Neural cell (in vitro differentiated cells): ENCODE measurements around the gene ANKRD45.
"Not testable (repeated sequence)": the region's sequence is repeated elsewhere in the genome, so short reads cannot be mapped to it uniquely, and the experiment has no call there.

Experiments
- CTCF ChIP-seq: fragments of 450-650 bp; IDR thresholded peaks from 2 replicates; pipeline ENCODE4 v1.5.1; 2014; ENCODE audit warnings: antibody characterized with exemption, mild to moderate bottlenecking, moderate library complexity; ENCODE audit not compliant: poor library complexity, severe bottlenecking
- EP300 ChIP-seq: fragments of 450-650 bp; conservative IDR thresholded peaks from 2 replicates; pipeline ENCODE4 v1.6.1; 2014; ENCODE audit warnings: antibody characterized with exemption, mild to moderate bottlenecking, moderate library complexity; ENCODE audit not compliant: poor library complexity, severe bottlenecking
- EZH2 ChIP-seq: fragments of 200-600, 300-800 bp; shearing (Covaris generic), sonication (generic); IDR thresholded peaks from 2 replicates; pipeline ENCODE4 v1.6.1; 2014; ENCODE audit warnings: antibody characterized with exemption, low read length, borderline replicate concordance, mild to moderate bottlenecking; ENCODE audit not compliant: insufficient read depth, poor library complexity, severe bottlenecking
- MXI1 ChIP-seq: fragments of 450-650 bp; conservative IDR thresholded peaks from 2 replicates; pipeline ENCODE4 v1.6.1; 2014; ENCODE audit warnings: antibody characterized with exemption, mild to moderate bottlenecking; ENCODE audit not compliant: poor library complexity, severe bottlenecking
- POLR2AphosphoS5 ChIP-seq: IDR thresholded peaks from 2 replicates; pipeline ENCODE4 v1.6.1; 2012
- SMC3 ChIP-seq: fragments of 450-650 bp; conservative IDR thresholded peaks from 2 replicates; pipeline ENCODE4 v1.6.1; 2014; ENCODE audit warnings: antibody characterized with exemption, mild to moderate bottlenecking, moderate library complexity; ENCODE audit not compliant: poor library complexity
- TAF1 ChIP-seq: IDR thresholded peaks from 2 replicates; pipeline ENCODE4 v1.6.1; 2012; ENCODE audit warnings: low read depth
- TF ChIP-seq, protein P1 (sequence below): IDR thresholded peaks from 2 replicates; pipeline ENCODE4 v1.6.1; 2012; ENCODE audit warnings: borderline replicate concordance

DNA sequence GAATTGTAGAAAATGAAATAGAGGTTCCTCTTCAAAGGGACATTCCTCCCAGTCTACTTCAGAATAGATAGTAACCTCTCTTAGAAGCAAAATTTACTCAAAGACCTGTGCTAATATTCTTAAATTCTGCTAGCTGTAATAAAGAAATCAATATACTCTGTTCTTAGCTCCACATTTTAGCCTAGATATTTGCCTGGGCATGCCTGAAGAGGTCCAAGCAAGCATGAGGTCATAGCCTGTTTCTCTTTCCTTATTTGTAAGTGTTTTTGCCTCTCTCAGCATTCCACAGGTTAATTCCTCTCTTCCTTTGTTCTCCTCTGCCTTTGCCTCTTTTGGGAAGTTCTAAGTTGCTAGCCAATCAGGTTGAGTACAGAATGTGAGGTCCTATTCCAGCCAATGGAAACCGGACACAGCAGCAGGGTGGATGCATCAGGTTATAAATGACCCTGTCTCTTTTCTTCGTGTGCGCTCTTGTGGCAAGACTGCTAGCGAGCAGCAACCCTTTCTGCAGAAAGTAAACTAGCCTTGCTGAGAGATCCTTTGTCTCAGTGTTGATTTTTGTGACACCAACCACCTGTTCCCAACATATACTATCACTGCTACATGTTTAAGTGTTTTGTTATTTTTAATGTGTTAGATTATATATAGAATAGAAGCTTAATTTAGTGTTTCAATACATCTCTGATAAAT, 27.1 kb downstream of the ANKRD45 start:
- TF ChIP-seq CTCF, SMC3, EZH2, POLR2AphosphoS5, EP300, TAF1, MXI1: not testable (repeated sequence)
- TF ChIP-seq, protein P1, sequence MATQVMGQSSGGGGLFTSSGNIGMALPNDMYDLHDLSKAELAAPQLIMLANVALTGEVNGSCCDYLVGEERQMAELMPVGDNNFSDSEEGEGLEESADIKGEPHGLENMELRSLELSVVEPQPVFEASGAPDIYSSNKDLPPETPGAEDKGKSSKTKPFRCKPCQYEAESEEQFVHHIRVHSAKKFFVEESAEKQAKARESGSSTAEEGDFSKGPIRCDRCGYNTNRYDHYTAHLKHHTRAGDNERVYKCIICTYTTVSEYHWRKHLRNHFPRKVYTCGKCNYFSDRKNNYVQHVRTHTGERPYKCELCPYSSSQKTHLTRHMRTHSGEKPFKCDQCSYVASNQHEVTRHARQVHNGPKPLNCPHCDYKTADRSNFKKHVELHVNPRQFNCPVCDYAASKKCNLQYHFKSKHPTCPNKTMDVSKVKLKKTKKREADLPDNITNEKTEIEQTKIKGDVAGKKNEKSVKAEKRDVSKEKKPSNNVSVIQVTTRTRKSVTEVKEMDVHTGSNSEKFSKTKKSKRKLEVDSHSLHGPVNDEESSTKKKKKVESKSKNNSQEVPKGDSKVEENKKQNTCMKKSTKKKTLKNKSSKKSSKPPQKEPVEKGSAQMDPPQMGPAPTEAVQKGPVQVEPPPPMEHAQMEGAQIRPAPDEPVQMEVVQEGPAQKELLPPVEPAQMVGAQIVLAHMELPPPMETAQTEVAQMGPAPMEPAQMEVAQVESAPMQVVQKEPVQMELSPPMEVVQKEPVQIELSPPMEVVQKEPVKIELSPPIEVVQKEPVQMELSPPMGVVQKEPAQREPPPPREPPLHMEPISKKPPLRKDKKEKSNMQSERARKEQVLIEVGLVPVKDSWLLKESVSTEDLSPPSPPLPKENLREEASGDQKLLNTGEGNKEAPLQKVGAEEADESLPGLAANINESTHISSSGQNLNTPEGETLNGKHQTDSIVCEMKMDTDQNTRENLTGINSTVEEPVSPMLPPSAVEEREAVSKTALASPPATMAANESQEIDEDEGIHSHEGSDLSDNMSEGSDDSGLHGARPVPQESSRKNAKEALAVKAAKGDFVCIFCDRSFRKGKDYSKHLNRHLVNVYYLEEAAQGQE = not testable (repeated sequence)
